HepG2 (cell line): ENCODE results near the gene POLR3K. TPM values are rescaled to one million over a fixed set of nuclear protein-coding genes. Genes with fewer than 3 reads are reported as not detected.

Experiments used
- ATAC-seq: fragments of 200-7000 bp; cut with Tn5 transposase; 3 replicates; pipeline ENCODE4 v1.9.1; 2020; ENCODE audit warnings: mild to moderate bottlenecking, moderate library complexity
- BruUV-seq: library from RNA; stranded (reverse); fragments of 400-500 nt; replicated peaks from 2 replicates; lab custom pipeline; 2021; lab: Mats Ljungman, UMichigan
- CTCF ChIA-PET: fragments of 300-600 bp; formaldehyde crosslinking; extraction: SDS; loops from one replicate; lab custom pipeline; 2021; ENCODE audit warnings: low total read pairs, inconsistent platforms, low intra/inter-chr PET ratio; lab: Yijun Ruan, JAX
- POLR2A ChIA-PET: fragments of 350-600 bp; sonication (Branson Sonifier 250); formaldehyde crosslinking; loops from one replicate; lab custom pipeline; 2020; ENCODE audit warnings: antibody characterized with exemption, inconsistent platforms; lab: Yijun Ruan, JAX
- DNase-seq: peaks from one replicate; pipeline ENCODE4 v3.0.0-alpha.2; 2015; ENCODE audit warnings: low spot score
- FAIRE-seq: peaks from 3 replicates; lab custom pipeline; 2011; peaks lifted over from hg19 to GRCh38; lab: Jason Lieb, UNC
- H2AFZ ChIP-seq: one replicate; pipeline ENCODE4 v1.6.1; 2011; ENCODE audit warnings: low read length, inconsistent platforms
- H3K27ac ChIP-seq: fragments of 300-600 bp; 3 replicates; pipeline ENCODE4 v1.8.0; 2011; ENCODE audit warnings: mixed run types, mild to moderate bottlenecking, mixed read lengths, low read length, inconsistent platforms; ENCODE audit not compliant: insufficient read depth; ENCODE audit errors: extremely low read length
- H3K27me3 ChIP-seq, 2 experiments: fragments of 200-600 bp in 1 of 2; 2 replicates in 1 of 2; 3 replicates in 1 of 2; pipeline versions ENCODE4 v1.6.0 to v1.8.0; 2011; ENCODE audit warnings: low read length in 2 of 2, mild to moderate bottlenecking in 2 of 2, moderate library complexity in 2 of 2, inconsistent platforms in 1 of 2; ENCODE audit not compliant: insufficient read depth in 2 of 2, control insufficient read depth in 1 of 2
- H3K36me3 ChIP-seq, 2 experiments: fragments of 200-600 bp in 1 of 2; replicated peaks in 1 of 2; 2 replicates in 1 of 2; 3 replicates in 1 of 2; pipeline versions ENCODE4 v1.5.1 to v1.8.0; 2011; ENCODE audit warnings: low read length in 2 of 2, inconsistent platforms in 1 of 2; ENCODE audit not compliant: insufficient read depth in 2 of 2, control insufficient read depth in 1 of 2
- H3K4me1 ChIP-seq: 2 replicates; pipeline ENCODE4 v1.5.1; 2012; ENCODE audit warnings: low read length, inconsistent platforms; ENCODE audit not compliant: insufficient read depth
- H3K4me2 ChIP-seq: 2 replicates; pipeline ENCODE4 v1.6.0; 2011; ENCODE audit warnings: low read depth, low read length, inconsistent platforms
- H3K4me3 ChIP-seq, 3 experiments: fragments of 200-600 bp in 1 of 3; sonication (generic), shearing (Covaris generic) in 1 of 3; replicated peaks in 1 of 3; 2 replicates each; pipeline ENCODE4 v1.5.1; 2011 to 2016; ENCODE audit warnings: low read length in 3 of 3, inconsistent platforms in 2 of 3, low read depth in 2 of 3, mild to moderate bottlenecking in 2 of 3, control low read depth in 1 of 3, mixed read lengths in 1 of 3; ENCODE audit not compliant: insufficient read depth in 1 of 3
- H3K79me2 ChIP-seq: one replicate; pipeline ENCODE4 v1.6.1; 2011; ENCODE audit warnings: low read length, inconsistent platforms; ENCODE audit not compliant: insufficient read depth
- H3K9ac ChIP-seq: 2 replicates; pipeline ENCODE4 v1.6.0; 2011; ENCODE audit warnings: mild to moderate bottlenecking, low read depth, low read length, inconsistent platforms; ENCODE audit not compliant: insufficient read depth
- H3K9me3 ChIP-seq: 2 replicates; pipeline ENCODE4 v1.5.1; 2012; ENCODE audit warnings: mild to moderate bottlenecking, low read length
- H4K20me1 ChIP-seq: 2 replicates; pipeline ENCODE4 v1.6.0; 2011; ENCODE audit warnings: inconsistent platforms, mild to moderate bottlenecking, low read length, moderate library complexity; ENCODE audit not compliant: insufficient read depth
- FUBP1 ChIP-seq: sonication (generic); formaldehyde crosslinking; IDR thresholded peaks from 2 replicates; pipeline ENCODE4 v1.5.1; 2020; ENCODE audit warnings: missing genetic modification reagents, mild to moderate bottlenecking, borderline replicate concordance
- POLR2G ChIP-seq: fragments of 200-400 bp; formaldehyde crosslinking; IDR thresholded peaks from 2 replicates; pipeline ENCODE4 v1.6.1; 2018; ENCODE audit warnings: mild to moderate bottlenecking, low read depth, low read length, moderate library complexity
- REST ChIP-seq, 2 experiments: IDR thresholded peaks; 2 replicates each; pipeline ENCODE4 v1.6.1; 2011 to 2012; ENCODE audit warnings: low read length in 2 of 2, borderline replicate concordance in 1 of 2, low read depth in 1 of 2, mild to moderate bottlenecking in 1 of 2, moderate library complexity in 1 of 2
- SMAD3 ChIP-seq: sonication (generic); formaldehyde crosslinking; IDR thresholded peaks from 2 replicates; pipeline ENCODE4 v1.4.0; 2020; ENCODE audit warnings: missing genetic modification reagents
- TARDBP ChIP-seq: sonication (generic); formaldehyde crosslinking; IDR thresholded peaks from 2 replicates; pipeline ENCODE4 v1.8.0; 2022; ENCODE audit warnings: mild to moderate bottlenecking, missing genetic modification reagents
- ZNF296 ChIP-seq: sonication (generic); formaldehyde crosslinking; conservative IDR thresholded peaks from 2 replicates; pipeline ENCODE4 v1.5.0; 2020; ENCODE audit warnings: mild to moderate bottlenecking, missing genetic modification reagents
- ZNF83 ChIP-seq: sonication (generic); formaldehyde crosslinking; IDR thresholded peaks from 2 replicates; pipeline ENCODE4 v1.4.0; 2020; ENCODE audit warnings: missing genetic modification reagents, mild to moderate bottlenecking, borderline replicate concordance
- WGBS: methylation state at CpG from one replicate; pipeline ENCODE4 v1.1.6; 2017; ENCODE audit warnings: low lambda C conversion rate; 5-methylcytosine and 5-hydroxymethylcytosine counted together
- in situ Hi-C: cut with HindIII; loops from 2 replicates; pipeline ENCODE4 v1.10.0; 2017; ENCODE audit warnings: low pct_unique_long_range_greater_than_20kb; ENCODE audit not compliant: extremely low pct_ligation_motif_present
- intact Hi-C: fragments of 100-400 bp; cut with micrococcal nuclease; formaldehyde crosslinking; loops from one replicate; pipeline ENCODE4 v1.10.0; 2022; ENCODE audit not compliant: unreplicated experiment
- polyA plus RNA-seq, 8 experiments: library from polyadenylated mRNA; depleted of rRNA in 3 of 8; stranded (reverse) in 7 of 8; unstranded in 1 of 8; fragments of >200 nt; fragmentation: Illumina TruSeq in 4 of 8; extraction: Trizol in 4 of 8; gene quantifications; 2 replicates each; pipeline versions ENCODE4 v1.2.1 to v1.2.3, GENCODE V29; 2011 to 2016; ENCODE audit warnings: low read depth in 4 of 8, missing spikeins in 1 of 8, mixed read lengths in 1 of 8; ENCODE audit not compliant: insufficient read depth in 1 of 8
- total RNA-seq, 5 experiments: library from RNA; depleted of rRNA; stranded (reverse); fragments of >200 nt; fragmentation: Illumina TruSeq; extraction: Trizol; gene quantifications; 2 replicates each; pipeline ENCODE4 v1.2.3, GENCODE V29; 2016; ENCODE audit warnings: low read depth in 1 of 5
- TF ChIP-seq, protein P1 (sequence below): sonication (generic); IDR thresholded peaks from 2 replicates; pipeline ENCODE4 v1.6.1; 2016; ENCODE audit warnings: low read depth, borderline replicate concordance
- TF ChIP-seq, protein P2 (sequence below): sonication (generic); formaldehyde crosslinking; IDR thresholded peaks from 2 replicates; pipeline ENCODE4 v1.4.0; 2020; ENCODE audit warnings: mild to moderate bottlenecking, missing genetic modification reagents
- TF ChIP-seq, protein P3 (sequence below): sonication (generic); formaldehyde crosslinking; IDR thresholded peaks from 2 replicates; pipeline ENCODE4 v1.5.0; 2020; ENCODE audit warnings: mild to moderate bottlenecking, missing genetic modification reagents

Gene POLR3K
- total and polyA plus RNA-seq, 2 of the 13 experiments (the other 11 are each of a cell fraction or from before 2014, with no cell fraction given), result 14.8 to 18.8 TPM

GRCh38 chr16:101586-101985 is 48.2 kb upstream of the POLR3K start:
- Histone ChIP-seq H3K79me2 (no peaks in the 10 kb centered on the region), H4K20me1 (no peaks in the 10 kb centered on the region), H3K4me3 (no peak overlapping the region), H3K36me3 (peaks cover 9 to 32% of the 10 kb centered on the region in 2 experiments), H3K27me3 (no peaks in the 10 kb centered on the region), H2AFZ (no peak overlapping the region), H3K4me1 (peaks cover 16% of the 10 kb centered on the region), H3K9ac (no peak overlapping the region), H3K4me2 (no peak overlapping the region), H3K27ac (no peak overlapping the region), H3K9me3 (no peaks in the 10 kb centered on the region)
- no peak for ATAC-seq
- 95% methylated on average over 6 of the region's 6 CpGs for WGBS
- BruUV-seq, result no TSS peak
- in situ Hi-C loops, result no loop called here
- ChIA-PET POLR2A (no interaction called here), CTCF (no interaction called here)
- no peak for FAIRE-seq
- DNase-seq, result no peak
- intact Hi-C loops, result no loop called here
- TF ChIP-seq, protein P1, sequence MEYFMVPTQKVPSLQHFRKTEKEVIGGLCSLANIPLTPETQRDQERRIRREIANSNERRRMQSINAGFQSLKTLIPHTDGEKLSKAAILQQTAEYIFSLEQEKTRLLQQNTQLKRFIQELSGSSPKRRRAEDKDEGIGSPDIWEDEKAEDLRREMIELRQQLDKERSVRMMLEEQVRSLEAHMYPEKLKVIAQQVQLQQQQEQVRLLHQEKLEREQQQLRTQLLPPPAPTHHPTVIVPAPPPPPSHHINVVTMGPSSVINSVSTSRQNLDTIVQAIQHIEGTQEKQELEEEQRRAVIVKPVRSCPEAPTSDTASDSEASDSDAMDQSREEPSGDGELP, result no peak
- TF ChIP-seq, protein P2, sequence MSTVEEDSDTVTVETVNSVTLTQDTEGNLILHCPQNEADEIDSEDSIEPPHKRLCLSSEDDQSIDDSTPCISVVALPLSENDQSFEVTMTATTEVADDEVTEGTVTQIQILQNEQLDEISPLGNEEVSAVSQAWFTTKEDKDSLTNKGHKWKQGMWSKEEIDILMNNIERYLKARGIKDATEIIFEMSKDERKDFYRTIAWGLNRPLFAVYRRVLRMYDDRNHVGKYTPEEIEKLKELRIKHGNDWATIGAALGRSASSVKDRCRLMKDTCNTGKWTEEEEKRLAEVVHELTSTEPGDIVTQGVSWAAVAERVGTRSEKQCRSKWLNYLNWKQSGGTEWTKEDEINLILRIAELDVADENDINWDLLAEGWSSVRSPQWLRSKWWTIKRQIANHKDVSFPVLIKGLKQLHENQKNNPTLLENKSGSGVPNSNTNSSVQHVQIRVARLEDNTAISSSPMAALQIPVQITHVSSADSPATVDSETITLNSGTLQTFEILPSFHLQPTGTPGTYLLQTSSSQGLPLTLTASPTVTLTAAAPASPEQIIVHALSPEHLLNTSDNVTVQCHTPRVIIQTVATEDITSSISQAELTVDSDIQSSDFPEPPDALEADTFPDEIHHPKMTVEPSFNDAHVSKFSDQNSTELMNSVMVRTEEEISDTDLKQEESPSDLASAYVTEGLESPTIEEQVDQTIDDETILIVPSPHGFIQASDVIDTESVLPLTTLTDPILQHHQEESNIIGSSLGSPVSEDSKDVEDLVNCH (CRISPR knock-in tag), result no peak
- no peak for TF ChIP-seq TARDBP
- no peak for TF ChIP-seq ZNF83 (CRISPR knock-in tag)
- no peak for TF ChIP-seq FUBP1 (CRISPR knock-in tag)
- TF ChIP-seq POLR2G, result no peak
- no peak for TF ChIP-seq ZNF296 (CRISPR knock-in tag)
- TF ChIP-seq, protein P3, sequence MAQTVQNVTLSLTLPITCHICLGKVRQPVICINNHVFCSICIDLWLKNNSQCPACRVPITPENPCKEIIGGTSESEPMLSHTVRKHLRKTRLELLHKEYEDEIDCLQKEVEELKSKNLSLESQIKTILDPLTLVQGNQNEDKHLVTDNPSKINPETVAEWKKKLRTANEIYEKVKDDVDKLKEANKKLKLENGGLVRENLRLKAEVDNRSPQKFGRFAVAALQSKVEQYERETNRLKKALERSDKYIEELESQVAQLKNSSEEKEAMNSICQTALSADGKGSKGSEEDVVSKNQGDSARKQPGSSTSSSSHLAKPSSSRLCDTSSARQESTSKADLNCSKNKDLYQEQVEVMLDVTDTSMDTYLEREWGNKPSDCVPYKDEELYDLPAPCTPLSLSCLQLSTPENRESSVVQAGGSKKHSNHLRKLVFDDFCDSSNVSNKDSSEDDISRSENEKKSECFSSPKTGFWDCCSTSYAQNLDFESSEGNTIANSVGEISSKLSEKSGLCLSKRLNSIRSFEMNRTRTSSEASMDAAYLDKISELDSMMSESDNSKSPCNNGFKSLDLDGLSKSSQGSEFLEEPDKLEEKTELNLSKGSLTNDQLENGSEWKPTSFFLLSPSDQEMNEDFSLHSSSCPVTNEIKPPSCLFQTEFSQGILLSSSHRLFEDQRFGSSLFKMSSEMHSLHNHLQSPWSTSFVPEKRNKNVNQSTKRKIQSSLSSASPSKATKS (CRISPR knock-in tag), result no peak
- no peak for TF ChIP-seq SMAD3 (CRISPR knock-in tag)
- TF ChIP-seq REST (IDR thresholded peaks at IDR 0.05; ENCODE audit: borderline replicate concordance in 1 of 2, low read depth in 1 of 2, low read length in 2 of 2), result no peak
